22Rv1 (cell line): ENCODE results near the gene DNAH2.

Source experiments
- H3K27ac ChIP-seq: fragments of 450-650 bp; 2 replicates; pipeline ENCODE4 v1.5.1; 2017
- ZFX ChIP-seq: fragments of 450-650 bp; IDR thresholded peaks from 2 replicates; pipeline ENCODE4 v1.6.1; 2017; ENCODE audit warnings: antibody characterized with exemption, borderline replicate concordance
- TF ChIP-seq, protein P1 (sequence below): fragments of 450-650 bp; IDR thresholded peaks from 2 replicates; pipeline ENCODE4 v1.5.1; 2017; ENCODE audit warnings: mild to moderate bottlenecking

Gene DNAH2, protein sequence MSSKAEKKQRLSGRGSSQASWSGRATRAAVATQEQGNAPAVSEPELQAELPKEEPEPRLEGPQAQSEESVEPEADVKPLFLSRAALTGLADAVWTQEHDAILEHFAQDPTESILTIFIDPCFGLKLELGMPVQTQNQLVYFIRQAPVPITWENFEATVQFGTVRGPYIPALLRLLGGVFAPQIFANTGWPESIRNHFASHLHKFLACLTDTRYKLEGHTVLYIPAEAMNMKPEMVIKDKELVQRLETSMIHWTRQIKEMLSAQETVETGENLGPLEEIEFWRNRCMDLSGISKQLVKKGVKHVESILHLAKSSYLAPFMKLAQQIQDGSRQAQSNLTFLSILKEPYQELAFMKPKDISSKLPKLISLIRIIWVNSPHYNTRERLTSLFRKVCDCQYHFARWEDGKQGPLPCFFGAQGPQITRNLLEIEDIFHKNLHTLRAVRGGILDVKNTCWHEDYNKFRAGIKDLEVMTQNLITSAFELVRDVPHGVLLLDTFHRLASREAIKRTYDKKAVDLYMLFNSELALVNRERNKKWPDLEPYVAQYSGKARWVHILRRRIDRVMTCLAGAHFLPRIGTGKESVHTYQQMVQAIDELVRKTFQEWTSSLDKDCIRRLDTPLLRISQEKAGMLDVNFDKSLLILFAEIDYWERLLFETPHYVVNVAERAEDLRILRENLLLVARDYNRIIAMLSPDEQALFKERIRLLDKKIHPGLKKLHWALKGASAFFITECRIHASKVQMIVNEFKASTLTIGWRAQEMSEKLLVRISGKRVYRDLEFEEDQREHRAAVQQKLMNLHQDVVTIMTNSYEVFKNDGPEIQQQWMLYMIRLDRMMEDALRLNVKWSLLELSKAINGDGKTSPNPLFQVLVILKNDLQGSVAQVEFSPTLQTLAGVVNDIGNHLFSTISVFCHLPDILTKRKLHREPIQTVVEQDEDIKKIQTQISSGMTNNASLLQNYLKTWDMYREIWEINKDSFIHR (N-terminal part only)

DNA sequence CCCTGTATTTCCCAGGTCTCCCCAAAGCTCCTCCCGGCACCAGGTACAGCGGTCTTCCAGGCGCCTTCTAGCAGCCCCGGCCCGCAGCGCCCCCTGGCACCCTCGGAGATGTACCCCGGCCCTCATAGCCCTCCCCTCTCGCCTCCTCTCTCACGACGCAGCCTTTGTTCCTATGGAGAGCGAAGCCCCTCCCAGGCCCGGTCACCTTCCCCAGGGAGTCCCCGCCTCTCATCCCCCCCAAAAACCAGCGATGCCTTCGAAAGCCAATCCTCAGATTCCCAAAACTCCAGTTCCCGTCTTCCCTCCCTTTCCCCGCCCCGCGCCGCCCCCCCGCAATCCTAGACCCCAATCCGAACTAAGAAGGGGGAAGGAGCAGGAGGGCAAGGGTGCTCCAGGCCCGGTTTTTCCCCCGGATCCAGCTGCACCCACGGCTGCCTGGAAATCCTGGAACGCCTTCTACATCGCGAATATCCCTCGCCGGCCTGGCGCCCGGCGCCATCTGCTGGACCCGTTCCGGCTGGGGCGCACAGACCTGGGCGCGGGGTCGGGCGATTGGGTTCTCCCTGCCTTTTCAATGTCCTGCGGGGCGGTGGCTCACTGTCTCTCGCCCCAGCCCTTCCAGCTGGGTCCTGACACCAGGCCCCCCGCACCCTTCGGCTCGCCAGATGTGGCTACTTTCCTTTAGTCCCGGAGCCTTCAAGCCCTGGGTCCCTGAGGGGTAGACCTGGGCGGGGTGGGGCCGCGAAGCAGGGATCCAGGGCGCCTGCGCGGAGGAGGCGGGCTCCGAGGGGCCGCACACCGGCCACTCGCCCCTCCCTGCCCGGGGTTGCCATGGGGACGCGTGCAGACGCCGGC, at the start of gene DNAH2:
Gene DNAH2, plus strand, starts transcription at position 844 of the 855 bp plus-strand sequence. CDS start 1,991 bp downstream, outside the sequence.
- peak within 1 kb of the TSS; percentile 49 for H3K27ac ChIP-seq
- TF ChIP-seq ZFX: no peak
- TF ChIP-seq, protein P1, sequence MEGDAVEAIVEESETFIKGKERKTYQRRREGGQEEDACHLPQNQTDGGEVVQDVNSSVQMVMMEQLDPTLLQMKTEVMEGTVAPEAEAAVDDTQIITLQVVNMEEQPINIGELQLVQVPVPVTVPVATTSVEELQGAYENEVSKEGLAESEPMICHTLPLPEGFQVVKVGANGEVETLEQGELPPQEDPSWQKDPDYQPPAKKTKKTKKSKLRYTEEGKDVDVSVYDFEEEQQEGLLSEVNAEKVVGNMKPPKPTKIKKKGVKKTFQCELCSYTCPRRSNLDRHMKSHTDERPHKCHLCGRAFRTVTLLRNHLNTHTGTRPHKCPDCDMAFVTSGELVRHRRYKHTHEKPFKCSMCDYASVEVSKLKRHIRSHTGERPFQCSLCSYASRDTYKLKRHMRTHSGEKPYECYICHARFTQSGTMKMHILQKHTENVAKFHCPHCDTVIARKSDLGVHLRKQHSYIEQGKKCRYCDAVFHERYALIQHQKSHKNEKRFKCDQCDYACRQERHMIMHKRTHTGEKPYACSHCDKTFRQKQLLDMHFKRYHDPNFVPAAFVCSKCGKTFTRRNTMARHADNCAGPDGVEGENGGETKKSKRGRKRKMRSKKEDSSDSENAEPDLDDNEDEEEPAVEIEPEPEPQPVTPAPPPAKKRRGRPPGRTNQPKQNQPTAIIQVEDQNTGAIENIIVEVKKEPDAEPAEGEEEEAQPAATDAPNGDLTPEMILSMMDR: peak; percentile 83

DNA sequence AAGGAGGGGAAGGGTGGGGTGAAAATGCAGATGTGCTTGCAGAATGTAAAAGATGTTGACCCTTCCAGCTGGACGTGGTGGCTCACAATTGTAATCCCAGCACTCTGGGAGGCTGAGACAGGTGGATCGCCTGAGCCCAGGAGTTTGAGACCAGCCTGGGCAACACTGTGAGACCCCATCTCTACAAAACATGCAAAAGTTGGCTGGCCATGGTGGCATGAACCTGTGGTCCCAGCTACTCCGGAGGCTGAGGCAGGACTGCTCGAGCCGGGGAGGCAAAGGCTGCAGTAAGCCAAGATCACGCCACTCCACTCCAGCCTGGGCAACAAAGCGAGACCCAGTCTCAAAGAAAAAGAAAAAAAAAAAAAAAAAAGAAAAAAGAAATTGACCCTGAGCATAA, 49.1 kb upstream of the DNAH2 start:
- TF ChIP-seq ZFX: no peak
- TF ChIP-seq, protein P1: no peak
- no peak overlapping the region for H3K27ac ChIP-seq

DNA sequence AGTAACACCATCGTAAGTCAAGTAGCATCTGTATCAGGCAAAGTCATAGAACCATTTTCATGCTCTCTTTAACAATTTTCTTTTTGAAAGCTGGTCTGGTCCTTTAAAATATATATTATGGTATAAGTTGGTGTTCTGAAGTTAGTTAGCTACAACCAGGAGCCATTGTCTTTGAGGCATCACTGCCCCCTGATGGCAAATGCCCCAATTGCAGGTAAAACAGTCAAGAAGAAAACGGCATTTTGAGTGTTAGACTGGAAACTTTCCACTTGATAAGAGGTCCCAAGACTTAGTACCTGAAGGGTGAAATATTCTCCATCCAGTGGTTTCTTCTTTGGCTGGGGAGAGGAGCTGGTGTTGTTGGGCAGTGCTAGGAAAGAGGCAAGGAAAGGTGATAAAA, 44.3 kb upstream of the DNAH2 start:
- TF ChIP-seq, protein P1: peak; percentile 65
- no peak for TF ChIP-seq ZFX

DNA sequence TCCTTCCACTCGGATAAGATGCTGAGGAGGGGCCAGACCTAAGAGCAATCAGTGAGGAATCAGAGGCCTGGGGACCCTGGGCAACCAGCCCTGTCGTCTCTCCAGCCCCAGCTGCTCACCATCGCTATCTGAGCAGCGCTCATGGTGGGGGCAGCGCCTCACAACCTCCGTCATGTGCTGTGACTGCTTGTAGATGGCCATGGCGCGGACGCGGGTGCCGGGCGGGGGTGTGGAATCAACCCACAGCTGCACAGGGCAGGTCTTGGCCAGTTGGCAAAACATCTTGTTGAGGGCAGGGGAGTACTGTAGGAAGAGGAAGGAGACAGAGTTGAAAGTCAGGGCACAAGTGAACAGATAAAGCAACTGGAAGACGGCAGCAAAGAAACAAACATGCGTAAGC, 42.6 kb upstream of the DNAH2 start:
- TF ChIP-seq ZFX: no peak
- TF ChIP-seq, protein P1: no peak

More for the DNA sequence above, 44.3 kb upstream of the DNAH2 start:
- H3K27ac ChIP-seq: no peak overlapping the region

DNA sequence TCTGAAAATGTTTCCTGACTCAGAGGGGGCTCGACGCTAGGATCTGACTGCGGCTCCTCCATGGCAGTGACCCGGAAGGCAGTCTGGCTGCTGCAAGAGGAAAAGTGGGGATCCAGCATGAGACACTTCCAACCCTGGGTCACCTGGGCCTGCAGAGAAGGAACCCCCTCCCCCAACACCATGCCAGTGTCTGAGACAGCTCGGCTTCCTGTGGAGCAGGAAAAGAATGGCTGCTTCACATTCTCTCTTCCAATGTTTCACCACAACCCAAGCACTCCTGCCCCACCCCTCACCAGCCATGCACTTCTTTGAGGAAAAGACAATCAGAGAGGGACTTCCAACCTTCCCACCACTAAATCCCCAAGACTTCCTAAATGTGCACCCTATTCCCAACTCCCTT, 41.0 kb upstream of the DNAH2 start:
- no peak overlapping the region for H3K27ac ChIP-seq
- TF ChIP-seq, protein P1: no peak
- TF ChIP-seq ZFX: no peak

More for the DNA sequence above, 42.6 kb upstream of the DNAH2 start:
- H3K27ac ChIP-seq: no peak overlapping the region

DNA sequence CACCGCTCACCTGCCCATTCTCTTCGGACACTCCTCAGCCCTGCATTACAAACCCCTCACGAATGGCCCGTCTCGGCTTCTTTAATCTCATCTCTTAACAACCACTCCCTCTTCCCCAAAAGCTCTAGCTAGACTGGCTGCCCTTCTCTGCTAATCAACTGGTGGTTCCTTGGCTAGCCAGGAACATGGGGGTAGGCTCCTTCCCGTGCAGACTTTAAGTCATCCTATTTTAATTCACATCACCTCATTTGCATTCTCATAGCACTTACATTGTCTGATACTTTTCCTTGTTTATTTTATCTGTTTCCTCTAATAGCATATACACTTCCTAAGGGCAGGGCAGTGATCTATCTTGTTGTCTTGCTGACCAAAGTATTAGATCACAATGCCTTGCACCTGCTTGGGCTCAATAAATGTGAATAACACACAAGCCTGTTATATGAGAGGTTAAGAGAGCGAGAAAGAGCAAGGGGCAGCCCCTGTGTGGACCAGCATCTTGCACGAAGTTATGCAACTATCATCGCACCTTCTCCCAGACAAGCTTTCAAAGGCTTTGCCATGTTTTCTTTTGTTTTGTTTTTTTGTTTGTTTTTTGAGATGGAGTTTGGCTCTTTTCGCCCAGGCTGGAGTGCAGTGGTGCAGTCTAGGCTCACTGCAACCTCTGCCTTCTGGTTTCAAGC, 40.0 kb upstream of the DNAH2 start:
- 0 out of 2 replicates have a peak overlapping the region, but pooled peaks have one; percentile 7 for H3K27ac ChIP-seq
- TF ChIP-seq, protein P1: no peak
- no peak for TF ChIP-seq ZFX
